Pancreas (tissue), 10 donors: ENCODE measurements around the gene PLCH2. TPM values are rescaled to one million over a fixed set of nuclear protein-coding genes. Genes with fewer than 3 reads are reported as not detected.

Experiments
- ATAC-seq, 4 donors: fragments of 200-7000 bp; cut with Tn5 transposase; one replicate each; pipeline versions ENCODE4 v1.8.0 to v1.9.1; 2020; ENCODE audit warnings: mild to moderate bottlenecking in 4 of 4, moderate library complexity in 4 of 4
- DNase-seq, 6 donors: peaks; one replicate each; pipeline ENCODE4 v3.0.0-alpha.2; 2020
- FAIRE-seq: peaks from 2 replicates; lab custom pipeline; 2012; peaks lifted over from hg19 to GRCh38; lab: Jason Lieb, UNC
- H3K27ac ChIP-seq, 4 donors: fragments of 200-600 bp; sonication (generic); 1 replicate in 3 of 4; 2 replicates in 1 of 4; pipeline versions ENCODE4 v1.5.0 to v1.8.0; 2020
- H3K27me3 ChIP-seq, 4 donors: fragments of 200-600 bp; one replicate each; pipeline ENCODE4 v1.8.0; 2021
- H3K36me3 ChIP-seq, 3 donors: fragments of 200-600 bp; sonication (generic) in 1 of 3; one replicate each; pipeline versions ENCODE4 v1.5.0 to v1.8.0; 2020 to 2021
- H3K4me1 ChIP-seq, 3 donors: fragments of 200-600 bp; one replicate each; pipeline ENCODE4 v1.8.0; 2021
- H3K4me3 ChIP-seq, 4 donors: fragments of 200-600 bp; sonication (generic) in 2 of 4; one replicate each; pipeline versions ENCODE4 v1.5.0 to v1.8.0; 2020 to 2021
- H3K9me3 ChIP-seq, 4 donors: fragments of 200-600 bp; one replicate each; pipeline ENCODE4 v1.8.0; 2021
- CTCF ChIP-seq, 4 donors: fragments of 200-600 bp; sonication (generic) in 3 of 4; IDR thresholded peaks; one replicate each; pipeline versions ENCODE4 v1.5.0 to v1.8.0; 2021; ENCODE audit warnings: antibody characterized with exemption in 4 of 4
- WGBS, 2 donors: extraction: QIAGEN DNeasy Blood & Tissue Kit; methylation state at CpG; one replicate each; pipeline ENCODE4 v1.1.7; 2013; 5-methylcytosine and 5-hydroxymethylcytosine counted together
- intact Hi-C, 3 donors: fragments of 100-400 bp; cut with DNase I; formaldehyde crosslinking; loops; one replicate each; pipeline versions ENCODE4 v1.11.1 to v1.14.2; 2022
- polyA plus RNA-seq, 2 donors: library from polyadenylated mRNA; stranded (reverse); fragments of 200-250 nt; gene quantifications; one replicate each; pipeline ENCODE4 v1.2.3, GENCODE V29; 2013
- total RNA-seq, 6 donors: library from RNA; stranded (reverse); fragmentation: NEBNext Ultra II Directional in 4 of 6; extraction: Animal tissue kit (Norgen Biotek cat#: 25700) in 4 of 6; gene quantifications; one replicate each; pipeline versions ENCODE4 v1.2.1 to v1.2.4, GENCODE V29; 2021 to 2023
- donor health status: healthy with polysubstance abuse.
- donor health status: DM: no; HTN: no; CAD: no; lungs with moderate emphysema.
- donor health status: DM: no; HTN: no; CAD: no.
- donor health status: control.
- donor health status: control.
- donor health status: Bipolar disorder and iron deficiency.
- donor health status: DM: yes; HTN: yes; CAD: no.
- donor health status: DM: no; HTN: no; CAD: no.
- donor health status: DM: no; HTN: no; CAD: no.
- donor health status: DM: yes; HTN: yes; CAD: no.

The PLCH2 gene
- total and polyA plus RNA-seq, 8 donors: 0.79 to 163 (median 3.3) TPM

GRCh38 chr1:2480986-2481364 lies 4.9 kb downstream of the PLCH2 start:
- Histone ChIP-seq H3K4me1 (no peaks in the 10 kb centered on the region), H3K27ac (no peak overlapping the region), H3K27me3 (no peaks in the 10 kb centered on the region), H3K36me3 (no peaks in the 10 kb centered on the region), H3K4me3 (no peak overlapping the region), H3K9me3 (no peaks in the 10 kb centered on the region)
- no peak for TF ChIP-seq CTCF (IDR thresholded peaks at IDR 0.05)
- intact Hi-C loops: no loop called here
- no peak for DNase-seq
- peak in 1 of 4 donors; percentile 41 for ATAC-seq
- FAIRE-seq: no peak
- WGBS, 2 donors: 81% methylated on average over 12 of the region's 12 CpGs

- Histone ChIP-seq H3K36me3 (no peaks in the 10 kb centered on the region), H3K4me3 (no peak overlapping the region), H3K4me1 (no peaks in the 10 kb centered on the region), H3K9me3 (no peaks in the 10 kb centered on the region), H3K27ac (no peak overlapping the region), H3K27me3 (no peaks in the 10 kb centered on the region)
- FAIRE-seq (no peak), DNase-seq (no peak), ATAC-seq (peak in 1 of 4 donors; percentile 14)
- 71 to 81% methylated on average over 10 of the region's 10 CpGs for WGBS, 2 donors
- TF ChIP-seq CTCF (IDR thresholded peaks at IDR 0.05): no peak
- intact Hi-C loops: no loop called here
These were observed 5.8 kb downstream of the PLCH2 start for GRCh38 chr1:2481885-2482284.

- intact Hi-C loops: no loop called here
- no peak for ATAC-seq
- no peak for DNase-seq
- Histone ChIP-seq H3K4me1 (no peaks in the 10 kb centered on the region), H3K27me3 (no peaks in the 10 kb centered on the region), H3K4me3 (no peak overlapping the region), H3K36me3 (no peaks in the 10 kb centered on the region), H3K9me3 (no peaks in the 10 kb centered on the region), H3K27ac (no peak overlapping the region)
- WGBS, 2 donors: 71 to 77% methylated on average over 11 of the region's 11 CpGs
- FAIRE-seq: no peak
- TF ChIP-seq CTCF (IDR thresholded peaks at IDR 0.05): no peak
These were observed 6.5 kb downstream of the PLCH2 start for GRCh38 chr1:2482588-2482987.

- ATAC-seq: no peak
- intact Hi-C loops: no loop called here
- Histone ChIP-seq H3K27ac (no peak overlapping the region), H3K27me3 (no peaks in the 10 kb centered on the region), H3K4me3 (no peak overlapping the region), H3K4me1 (no peaks in the 10 kb centered on the region), H3K36me3 (no peaks in the 10 kb centered on the region), H3K9me3 (no peaks in the 10 kb centered on the region)
- 78 to 82% methylated on average over 13 of the region's 13 CpGs for WGBS, 2 donors
- no peak for FAIRE-seq
- DNase-seq: no peak
- no peak for TF ChIP-seq CTCF (IDR thresholded peaks at IDR 0.05)
These were observed 6.9 kb downstream of the PLCH2 start for GRCh38 chr1:2483026-2483425.

GRCh38 chr1:2483970-2484369 lies 7.9 kb downstream of the PLCH2 start:
- ATAC-seq (no peak), DNase-seq (no peak), FAIRE-seq (no peak)
- intact Hi-C loops: no loop called here
- Histone ChIP-seq H3K4me1 (no peaks in the 10 kb centered on the region), H3K27ac (no peak overlapping the region), H3K36me3 (no peaks in the 10 kb centered on the region), H3K9me3 (no peaks in the 10 kb centered on the region), H3K27me3 (no peaks in the 10 kb centered on the region), H3K4me3 (no peak overlapping the region)
- whole genome bisulfite sequencing, 2 donors: 64 to 70% methylated on average over 16 of the region's 16 CpGs
- TF ChIP-seq CTCF (IDR thresholded peaks at IDR 0.05): no peak
